HG02973 (cell line): ENCODE results near the gene LHX6.

ENCODE experiments used
- ATAC-seq: cut with Tn5 transposase; IDR thresholded peaks from one replicate; pipeline ENCODE4 v1.9.1; 2021; ENCODE audit warnings: moderate library complexity; ENCODE audit not compliant: unreplicated experiment

LHX6 gene

GRCh38 chr9:122216798-122217418 is 11.8 kb downstream of the LHX6 start:
- no peak for ATAC-seq

GRCh38 chr9:122216138-122216797 is 12.5 kb downstream of the LHX6 start:
- no peak for ATAC-seq

GRCh38 chr9:122215663-122216062 is 13.1 kb downstream of the LHX6 start:
- no peak for ATAC-seq

GRCh38 chr9:122214507-122214906 is 14.2 kb downstream of the LHX6 start:
- ATAC-seq = no peak

- no peak for ATAC-seq
Measured at GRCh38 chr9:122213589-122214413, 15.0 kb downstream of the LHX6 start.

GRCh38 chr9:122213102-122213588 is 15.6 kb downstream of the LHX6 start:
- ATAC-seq = no peak

- no peak for ATAC-seq
Measured at GRCh38 chr9:122212473-122213004, 16.2 kb downstream of the LHX6 start.

GRCh38 chr9:122209451-122209850 is 19.3 kb downstream of the LHX6 start:
- no peak for ATAC-seq

- ATAC-seq = no peak
Measured at GRCh38 chr9:122207096-122207495, 21.7 kb downstream of the LHX6 start.

GRCh38 chr9:122206118-122207046 is 22.4 kb downstream of the LHX6 start:
- no peak for ATAC-seq

GRCh38 chr9:122205176-122205575 is 23.6 kb downstream of the LHX6 start:
- no peak for ATAC-seq

- ATAC-seq = no peak
Measured at GRCh38 chr9:122204491-122204890, 24.3 kb downstream of the LHX6 start.

- no peak for ATAC-seq
Measured at GRCh38 chr9:122204055-122204454, 24.7 kb downstream of the LHX6 start.

- no peak for ATAC-seq
Measured at GRCh38 chr9:122202111-122202510, 26.6 kb downstream of the LHX6 start.

GRCh38 chr9:122201641-122202040 is 27.1 kb downstream of the LHX6 start:
- ATAC-seq = no peak

- ATAC-seq = no peak
Measured at GRCh38 chr9:122200960-122201595, 27.7 kb downstream of the LHX6 start.

GRCh38 chr9:122197882-122198281 is 30.9 kb downstream of the LHX6 start:
- ATAC-seq = no peak

- no peak for ATAC-seq
Measured at GRCh38 chr9:122197426-122197825, 31.3 kb downstream of the LHX6 start.

GRCh38 chr9:122195875-122196274 is 32.9 kb downstream of the LHX6 start:
- ATAC-seq = no peak

- ATAC-seq = no peak
Measured at GRCh38 chr9:122193651-122194050, 35.1 kb downstream of the LHX6 start.
